ENCODE data around the gene GK. TPM values are rescaled to one million over a fixed set of nuclear protein-coding genes. Genes with fewer than 3 reads are reported as not detected.
A peak's percentile ranks its signal among the peaks of the same experiment; 100 is the strongest.

GK gene
- 103 and 105 TPM in 2 replicates for total RNA-seq

DNA sequence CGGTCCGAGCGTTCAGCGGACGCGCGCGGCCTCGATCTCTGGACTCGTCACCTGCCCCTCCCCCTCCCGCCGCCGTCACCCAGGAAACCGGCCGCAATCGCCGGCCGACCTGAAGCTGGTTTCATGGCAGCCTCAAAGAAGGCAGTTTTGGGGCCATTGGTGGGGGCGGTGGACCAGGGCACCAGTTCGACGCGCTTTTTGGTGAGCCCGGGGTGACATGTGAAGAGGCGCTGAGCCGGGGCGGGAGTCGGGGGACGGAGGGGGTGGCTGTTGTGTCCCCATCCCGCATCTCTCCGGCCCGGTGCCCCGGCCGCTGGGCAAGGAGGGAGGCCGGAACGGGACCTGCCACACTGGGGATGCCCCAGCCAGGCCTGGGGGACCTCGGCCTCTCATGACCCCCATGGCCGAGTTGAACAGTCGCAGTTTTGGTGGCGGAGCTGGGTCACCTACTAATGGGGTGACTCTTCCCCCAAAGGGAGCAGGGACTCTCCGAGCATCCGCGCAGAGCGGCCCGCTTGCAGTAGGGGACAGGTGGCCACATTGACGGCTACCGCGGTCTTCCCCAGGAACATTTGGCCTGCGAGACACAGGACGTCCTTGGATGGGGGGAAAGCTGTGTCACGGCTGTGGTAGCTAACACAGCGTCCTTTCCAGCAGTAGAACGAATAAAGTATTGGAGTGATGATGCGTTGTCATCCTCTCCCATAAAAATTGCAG, at the start of gene GK:
Gene GK (plus strand): TSS at position 9 of the 717 bp plus-strand sequence. CDS start 115 bp downstream, at position 124.
- Mint-ChIP-seq H3K4me3 (ENCODE audit: low read depth) (peak within 1 kb of the TSS; percentile 94), H3K36me3 (ENCODE audit: low read depth) (peaks cover 25% of the 10 kb centered on the region), H3K27ac (peak within 1 kb of the TSS; percentile 98), H3K9me3 (no peaks in the 10 kb centered on the region), H3K4me1 (ENCODE audit: low read depth) (peaks cover 47% of the 10 kb centered on the region), H3K27me3 (ENCODE audit: low read depth) (no peaks in the 10 kb centered on the region)
- no peak for DNase-seq (ENCODE audit: low spot score)
- intact Hi-C loops (cut with micrococcal nuclease): loop anchor here (2.0 to 5.0 kb wide), 2 partner anchors 235 to 444 kb away; partner anchors contain the start of gene TAB3

DNA sequence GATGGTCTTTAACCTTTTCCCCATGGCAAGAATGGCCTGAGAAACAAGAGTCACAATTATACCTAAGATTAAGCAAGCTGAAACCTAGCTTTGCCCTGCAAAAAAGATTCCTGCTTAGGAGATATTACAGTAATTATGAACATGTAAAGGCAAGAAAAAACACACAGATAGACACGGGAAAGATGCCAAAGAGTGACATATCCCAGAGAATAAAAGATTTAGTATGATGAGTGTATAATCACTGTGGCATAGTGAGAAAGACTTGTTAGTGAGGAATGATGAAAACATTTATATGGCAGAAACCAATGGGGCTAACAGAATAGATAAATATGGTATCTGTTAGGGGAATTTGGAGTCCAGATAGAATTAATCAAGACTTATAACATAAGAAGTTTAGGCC, 46.1 kb upstream of the GK start:
- Mint-ChIP-seq H3K4me1 (ENCODE audit: low read depth) (peaks cover 5% of the 10 kb centered on the region), H3K4me3 (ENCODE audit: low read depth) (no peak overlapping the region)
- intact Hi-C loops (cut with micrococcal nuclease): no loop called here

DNA sequence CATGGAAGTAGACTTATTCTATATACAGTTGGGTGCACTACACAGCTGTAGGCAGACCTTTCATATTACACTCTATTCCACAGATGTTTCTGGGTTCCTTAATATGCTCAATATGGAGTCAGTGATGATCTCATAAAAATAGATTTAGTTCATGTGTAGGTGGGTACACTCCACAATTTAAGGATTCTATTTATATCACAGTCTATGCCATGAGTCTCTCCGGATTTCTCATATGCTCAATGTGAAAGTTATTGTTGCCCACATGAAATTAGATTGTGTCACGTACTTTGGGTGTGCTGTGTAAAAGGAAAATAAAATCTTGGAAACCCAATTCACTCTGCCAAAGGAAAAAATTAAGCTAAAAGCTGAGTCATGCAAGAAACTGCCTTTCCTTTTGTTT, 43.2 kb upstream of the GK start:
- no peak overlapping the region for H3K27ac Mint-ChIP-seq
- no peak overlapping the region for H3K4me3 Mint-ChIP-seq (ENCODE audit: low read depth)
- no peaks in the 10 kb centered on the region for H3K9me3 Mint-ChIP-seq
- intact Hi-C loops (cut with micrococcal nuclease): no loop called here
- H3K36me3 Mint-ChIP-seq (ENCODE audit: low read depth): no peaks in the 10 kb centered on the region
- H3K4me1 Mint-ChIP-seq (ENCODE audit: low read depth): peaks cover 3% of the 10 kb centered on the region
- no peak for DNase-seq (ENCODE audit: low spot score)
- H3K27me3 Mint-ChIP-seq (ENCODE audit: low read depth): peaks cover 2% of the 10 kb centered on the region

More for the DNA sequence above, 46.1 kb upstream of the GK start:
- H3K9me3 Mint-ChIP-seq: no peaks in the 10 kb centered on the region
- H3K27me3 Mint-ChIP-seq (ENCODE audit: low read depth): peaks cover 2% of the 10 kb centered on the region
- no peak overlapping the region for H3K27ac Mint-ChIP-seq
- no peaks in the 10 kb centered on the region for H3K36me3 Mint-ChIP-seq (ENCODE audit: low read depth)
- no peak for DNase-seq (ENCODE audit: low spot score)

DNA sequence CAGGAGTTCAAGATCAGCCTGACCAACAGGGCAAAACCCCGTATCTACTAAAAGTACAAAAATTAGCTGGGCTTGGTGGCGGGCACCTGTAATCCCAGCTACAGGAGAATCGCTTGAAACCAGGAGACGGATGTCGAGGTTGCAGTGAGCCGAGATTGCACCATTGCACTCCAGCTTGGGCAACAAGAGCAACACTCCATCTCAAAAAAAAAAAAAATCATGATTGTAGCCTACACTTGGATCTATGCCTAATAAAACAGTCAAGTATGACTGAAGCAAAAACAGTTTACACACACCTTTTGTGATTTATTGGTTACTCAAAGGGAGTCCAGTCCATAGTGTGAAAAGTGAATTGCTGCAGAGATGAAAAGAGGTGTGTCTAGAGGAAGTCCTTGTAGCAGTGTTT, 41.0 kb upstream of the GK start:
- Mint-ChIP-seq H3K9me3 (no peaks in the 10 kb centered on the region), H3K4me1 (ENCODE audit: low read depth) (peaks cover 3% of the 10 kb centered on the region), H3K4me3 (ENCODE audit: low read depth) (no peak overlapping the region), H3K27ac (no peak overlapping the region), H3K27me3 (ENCODE audit: low read depth) (no peaks in the 10 kb centered on the region), H3K36me3 (ENCODE audit: low read depth) (no peaks in the 10 kb centered on the region)
- intact Hi-C loops (cut with micrococcal nuclease): no loop called here
- no peak for DNase-seq (ENCODE audit: low spot score)

DNA sequence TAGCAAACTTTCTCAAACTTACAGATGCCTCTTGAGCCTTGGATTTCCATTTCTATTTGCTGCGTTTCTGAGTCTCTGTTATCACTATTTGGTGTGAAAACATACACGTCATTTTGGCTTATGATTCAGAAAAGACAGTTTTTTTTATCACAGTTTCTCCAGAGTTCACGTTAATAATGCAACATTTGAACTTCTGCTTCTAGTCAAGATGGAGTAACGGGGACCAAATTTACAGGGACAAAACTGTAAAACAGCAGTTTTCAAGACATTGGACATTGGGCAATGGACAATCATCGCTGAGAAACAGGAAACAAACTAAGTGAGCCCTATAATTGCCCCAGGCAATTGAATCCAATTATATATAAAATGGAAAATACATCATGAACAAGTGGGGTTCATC, 39.5 kb upstream of the GK start:
- intact Hi-C loops (cut with micrococcal nuclease): no loop called here
- peaks cover 3% of the 10 kb centered on the region for H3K4me1 Mint-ChIP-seq (ENCODE audit: low read depth)
- DNase-seq (ENCODE audit: low spot score): no peak
- no peaks in the 10 kb centered on the region for H3K9me3 Mint-ChIP-seq
- H3K36me3 Mint-ChIP-seq (ENCODE audit: low read depth): no peaks in the 10 kb centered on the region
- no peaks in the 10 kb centered on the region for H3K27me3 Mint-ChIP-seq (ENCODE audit: low read depth)
- H3K4me3 Mint-ChIP-seq (ENCODE audit: low read depth): no peak overlapping the region
- no peak overlapping the region for H3K27ac Mint-ChIP-seq

DNA sequence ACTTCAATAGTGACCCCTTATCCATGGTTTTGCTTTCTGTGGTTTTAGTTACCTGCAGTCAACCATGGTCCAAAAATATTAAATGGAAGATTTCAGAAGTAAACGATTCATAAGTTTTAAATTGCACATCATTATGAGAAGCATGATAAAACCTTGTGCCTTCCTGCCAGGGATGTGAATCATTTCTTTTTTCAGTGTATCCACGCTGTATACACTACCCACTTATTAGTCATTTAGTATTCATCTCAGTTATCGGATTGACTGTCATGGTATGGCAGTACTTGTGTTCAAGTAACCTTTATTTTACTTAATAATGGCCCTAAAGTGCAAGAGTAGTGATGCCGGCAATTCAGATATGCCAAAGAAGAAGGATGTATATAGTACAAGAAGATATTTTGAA, 38.0 kb upstream of the GK start:
- intact Hi-C loops (cut with micrococcal nuclease): no loop called here
- Mint-ChIP-seq H3K9me3 (no peaks in the 10 kb centered on the region), H3K4me1 (ENCODE audit: low read depth) (no peaks in the 10 kb centered on the region), H3K4me3 (ENCODE audit: low read depth) (no peak overlapping the region), H3K36me3 (ENCODE audit: low read depth) (no peaks in the 10 kb centered on the region), H3K27me3 (ENCODE audit: low read depth) (no peaks in the 10 kb centered on the region), H3K27ac (no peak overlapping the region)
- no peak for DNase-seq (ENCODE audit: low spot score)

DNA sequence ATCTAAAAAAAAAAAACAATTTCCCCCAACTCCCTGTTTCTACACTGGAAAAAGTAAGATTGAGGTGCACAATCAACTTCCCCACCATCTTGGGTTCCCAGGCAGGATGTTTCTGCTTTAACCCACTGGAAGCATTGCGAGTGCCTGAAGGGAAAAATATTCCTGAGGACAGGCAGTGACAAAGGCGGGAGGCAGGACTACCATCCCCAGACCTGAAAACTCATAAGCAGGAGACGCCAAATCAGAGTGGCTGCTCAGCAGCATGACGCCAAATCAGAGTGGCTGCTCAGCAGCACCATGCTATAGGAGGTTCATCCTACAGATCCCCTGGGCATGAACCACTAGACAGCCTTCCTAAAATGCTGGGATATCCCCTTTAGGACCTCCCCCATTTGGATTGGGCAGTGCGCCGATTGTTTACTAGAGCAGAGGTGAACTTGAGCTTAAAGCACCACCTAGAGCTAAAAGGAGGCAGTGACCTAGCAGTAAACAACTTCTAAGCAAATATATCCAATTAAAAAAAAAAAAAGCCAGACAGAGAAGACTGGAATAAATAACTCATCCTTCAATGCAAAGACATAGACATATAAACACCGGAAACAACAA, 35.0 kb upstream of the GK start:
- no peak for DNase-seq (ENCODE audit: low spot score)
- H3K36me3 Mint-ChIP-seq (ENCODE audit: low read depth): peaks cover 2% of the 10 kb centered on the region
- intact Hi-C loops (cut with micrococcal nuclease): no loop called here
- H3K27ac Mint-ChIP-seq: no peak overlapping the region
- H3K9me3 Mint-ChIP-seq: peaks cover 16% of the 10 kb centered on the region
- no peaks in the 10 kb centered on the region for H3K4me1 Mint-ChIP-seq (ENCODE audit: low read depth)
- no peak overlapping the region for H3K4me3 Mint-ChIP-seq (ENCODE audit: low read depth)
- no peaks in the 10 kb centered on the region for H3K27me3 Mint-ChIP-seq (ENCODE audit: low read depth)

DNA sequence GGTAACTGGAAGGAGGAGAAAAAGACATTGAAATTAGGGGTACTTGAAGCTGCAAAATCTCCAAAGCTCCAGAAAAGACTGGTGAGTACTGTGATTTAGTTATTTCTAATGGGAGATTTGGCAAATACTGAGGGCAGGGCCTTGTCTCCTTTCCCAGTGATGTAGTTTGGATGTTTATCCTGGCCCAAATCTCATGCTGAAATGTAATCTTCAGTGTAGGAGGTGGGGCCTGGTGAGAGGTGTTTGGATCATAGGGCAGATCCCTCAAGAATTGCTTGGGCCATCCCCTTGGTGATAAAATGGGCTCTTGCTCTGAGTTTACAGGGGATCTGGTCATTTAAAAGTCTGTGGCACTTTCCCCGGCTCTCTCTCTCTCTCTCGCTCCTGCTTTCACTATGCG, 33.1 kb upstream of the GK start:
- no peak overlapping the region for H3K4me3 Mint-ChIP-seq (ENCODE audit: low read depth)
- DNase-seq (ENCODE audit: low spot score): no peak
- H3K9me3 Mint-ChIP-seq: peaks cover 19% of the 10 kb centered on the region
- no peaks in the 10 kb centered on the region for H3K4me1 Mint-ChIP-seq (ENCODE audit: low read depth)
- intact Hi-C loops (cut with micrococcal nuclease): no loop called here
- no peak overlapping the region for H3K27ac Mint-ChIP-seq
- H3K27me3 Mint-ChIP-seq (ENCODE audit: low read depth): no peaks in the 10 kb centered on the region
- H3K36me3 Mint-ChIP-seq (ENCODE audit: low read depth): peaks cover 2% of the 10 kb centered on the region

DNA sequence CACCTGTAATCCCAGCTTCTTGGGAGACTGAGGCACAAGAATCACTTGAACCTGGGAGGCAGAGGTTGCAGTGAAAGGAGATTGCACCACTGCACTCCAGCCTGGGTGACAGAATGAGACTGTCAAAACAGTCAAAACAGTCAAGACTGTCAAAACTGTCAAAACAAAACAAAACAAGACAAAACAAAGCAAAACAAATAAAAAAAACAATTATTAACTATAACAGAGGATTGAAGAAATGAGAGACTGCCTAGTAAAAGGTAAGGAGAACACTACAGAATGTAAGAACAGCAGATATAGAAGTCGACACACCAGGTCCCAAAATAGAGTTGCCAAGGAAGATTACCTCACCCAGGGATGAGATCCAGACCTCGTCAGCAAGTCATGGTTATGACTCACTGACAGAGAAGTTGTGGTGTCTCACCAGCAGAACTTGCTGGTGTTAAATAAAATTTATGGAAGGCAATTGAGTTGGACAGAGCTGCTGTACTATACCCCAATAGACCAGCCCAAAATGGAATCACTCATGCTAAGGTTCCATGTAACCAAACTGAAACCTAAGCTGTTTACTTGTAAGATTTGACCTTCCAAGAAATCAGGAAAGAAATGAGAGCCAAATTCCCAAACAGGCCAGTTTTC, 32.1 kb upstream of the GK start:
- Mint-ChIP-seq H3K27ac (no peak overlapping the region), H3K4me3 (ENCODE audit: low read depth) (no peak overlapping the region)
- DNase-seq (ENCODE audit: low spot score): no peak

DNA sequence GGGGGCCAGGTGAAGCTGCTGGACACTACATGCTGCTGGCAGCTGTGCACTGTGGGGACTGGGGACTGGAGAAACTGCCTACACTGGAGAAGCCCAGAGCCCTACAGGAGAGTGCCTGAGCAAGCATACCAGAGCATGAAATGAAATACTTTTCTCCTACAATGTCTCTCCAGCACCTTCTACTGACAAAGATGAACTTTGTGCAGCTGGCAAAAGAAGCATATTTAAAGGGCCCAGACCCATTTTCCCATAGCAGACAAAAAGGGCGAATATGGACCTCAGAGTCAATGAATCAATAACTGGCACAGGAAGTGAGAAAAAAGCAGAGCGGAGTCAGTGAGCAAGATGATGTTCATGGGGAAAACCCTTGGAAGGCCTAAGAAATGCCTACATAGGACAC, 30.9 kb upstream of the GK start:
- Mint-ChIP-seq H3K4me1 (ENCODE audit: low read depth) (no peaks in the 10 kb centered on the region), H3K36me3 (ENCODE audit: low read depth) (peaks cover 2% of the 10 kb centered on the region), H3K9me3 (peaks cover 19% of the 10 kb centered on the region), H3K4me3 (ENCODE audit: low read depth) (no peak overlapping the region), H3K27ac (no peak overlapping the region), H3K27me3 (ENCODE audit: low read depth) (peaks cover 2% of the 10 kb centered on the region)
- intact Hi-C loops (cut with micrococcal nuclease): no loop called here
- DNase-seq (ENCODE audit: low spot score): no peak

More for the DNA sequence above, 32.1 kb upstream of the GK start:
- H3K36me3 Mint-ChIP-seq (ENCODE audit: low read depth): peaks cover 2% of the 10 kb centered on the region
- H3K4me1 Mint-ChIP-seq (ENCODE audit: low read depth): no peaks in the 10 kb centered on the region
- H3K9me3 Mint-ChIP-seq: peaks cover 19% of the 10 kb centered on the region
- no peaks in the 10 kb centered on the region for H3K27me3 Mint-ChIP-seq (ENCODE audit: low read depth)
- intact Hi-C loops (cut with micrococcal nuclease): no loop called here

DNA sequence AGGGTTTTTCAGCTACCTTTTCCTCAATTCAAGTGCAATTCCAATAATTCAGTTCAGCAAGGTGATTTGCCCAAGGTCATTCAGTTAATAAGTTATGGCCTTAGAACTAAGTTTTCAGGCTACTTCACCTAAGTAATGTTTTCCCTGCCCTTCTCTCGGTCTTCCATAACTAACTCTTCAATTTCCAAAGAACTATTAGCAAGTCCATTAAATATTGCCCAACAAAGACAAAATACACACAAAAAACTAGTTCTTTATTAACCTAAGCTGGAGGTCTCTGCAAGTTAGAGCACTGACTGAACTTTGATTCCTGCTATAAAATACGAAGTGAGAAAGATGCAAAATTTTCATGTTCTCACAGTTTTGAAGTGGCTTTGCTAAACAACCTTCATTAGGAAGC, 26.8 kb upstream of the GK start:
- no peak for DNase-seq (ENCODE audit: low spot score)
- no peak overlapping the region for H3K4me3 Mint-ChIP-seq (ENCODE audit: low read depth)
- peaks cover under 1% of the 10 kb centered on the region for H3K36me3 Mint-ChIP-seq (ENCODE audit: low read depth)
- intact Hi-C loops (cut with micrococcal nuclease): no loop called here
- peaks cover 2% of the 10 kb centered on the region for H3K27me3 Mint-ChIP-seq (ENCODE audit: low read depth)
- no peak overlapping the region for H3K27ac Mint-ChIP-seq
- H3K4me1 Mint-ChIP-seq (ENCODE audit: low read depth): no peaks in the 10 kb centered on the region
- peaks cover 15% of the 10 kb centered on the region for H3K9me3 Mint-ChIP-seq

DNA sequence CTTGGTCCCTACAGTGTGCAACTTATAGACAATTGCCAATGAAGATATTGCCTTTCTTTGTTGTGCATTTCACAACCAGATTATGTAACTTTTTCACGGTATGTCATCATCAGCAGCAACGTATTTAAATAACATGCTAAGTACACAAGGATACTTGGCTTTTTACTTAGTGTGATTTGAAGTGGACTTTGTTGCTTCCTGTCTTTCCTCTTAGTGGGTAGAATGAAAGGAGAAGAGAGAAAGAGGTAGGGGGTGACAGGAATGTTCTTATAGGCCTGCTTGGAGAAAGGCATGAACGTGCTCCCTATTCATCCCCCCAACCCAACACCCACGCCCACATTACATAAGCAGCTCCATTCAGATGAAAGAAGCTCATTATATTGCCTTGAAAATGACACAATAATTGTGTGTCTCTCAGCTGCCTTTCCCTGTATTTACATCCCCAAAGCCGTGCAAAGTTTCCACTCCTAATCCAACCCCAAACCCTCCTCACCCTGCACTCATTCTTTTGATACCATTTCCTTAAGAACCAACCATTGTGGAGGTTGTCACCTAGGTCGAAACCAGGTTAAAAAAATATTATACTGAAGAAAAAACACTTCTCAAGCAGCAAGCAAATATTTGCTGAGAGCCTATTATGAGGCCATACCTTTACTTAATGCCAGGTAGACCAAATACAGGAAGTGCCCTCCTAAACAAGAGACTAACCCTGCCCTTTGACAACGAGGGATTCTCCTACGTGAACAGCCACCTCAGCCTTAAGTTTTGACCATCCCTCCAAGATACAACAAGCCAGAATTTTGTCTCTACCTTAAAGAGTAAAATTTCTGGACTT, 25.2 kb upstream of the GK start:
- H3K4me1 Mint-ChIP-seq (ENCODE audit: low read depth): no peaks in the 10 kb centered on the region
- peaks cover 2% of the 10 kb centered on the region for H3K27me3 Mint-ChIP-seq (ENCODE audit: low read depth)
- intact Hi-C loops (cut with micrococcal nuclease): no loop called here
- peaks cover 6% of the 10 kb centered on the region for H3K9me3 Mint-ChIP-seq
- no peak overlapping the region for H3K4me3 Mint-ChIP-seq (ENCODE audit: low read depth)
- no peak for DNase-seq (ENCODE audit: low spot score)
- H3K36me3 Mint-ChIP-seq (ENCODE audit: low read depth): no peaks in the 10 kb centered on the region
- H3K27ac Mint-ChIP-seq: no peak overlapping the region

Measured in activated T-helper 2 cell treated with anti-CD3 and anti-CD28 coated beads, Interferon-gamma antibody, Interleukin-2, Interleukin-4, amounts not matched to agents 10 μg/mL and 5 μg/mL and 100 μg/mL, durations not matched to agents 14 hours and 24 hours and 36 hours (primary cell).